Measurements from ENCODE around the gene JARID2. TPM values are rescaled to one million over a fixed set of nuclear protein-coding genes. Genes with fewer than 3 reads are reported as not detected.

JARID2 gene
- polyA plus RNA-seq, 1 of the 3 experiments (the other 2 are of a cell fraction) = 3.4 TPM

- TF ChIP-seq USF1 (IDR thresholded peaks at IDR 0.05; ENCODE audit: borderline replicate concordance, low read depth) = no peak
- no peak for TF ChIP-seq CHD2 (IDR thresholded peaks at IDR 0.05; ENCODE audit: low read length, partially characterized antibody)
- no peak for TF ChIP-seq TAF1 (IDR thresholded peaks at IDR 0.05; ENCODE audit: borderline replicate concordance, low read depth, low read length)
- TF ChIP-seq GATA2 (CRISPR knock-in tag; IDR thresholded peaks at IDR 0.05) = no peak
- no peak for TF ChIP-seq NFIC (IDR thresholded peaks at IDR 0.05; ENCODE audit: borderline replicate concordance)
- TF ChIP-seq YY1 (IDR thresholded peaks at IDR 0.05; ENCODE audit: low read depth) = no peak
- TF ChIP-seq RAD21 (IDR thresholded peaks at IDR 0.05; ENCODE audit: low read length) = no peak
These were observed 23.1 kb downstream of the JARID2 start (continued) for GRCh38 chr6:15269011-15269410.

- H2AFZ ChIP-seq (ENCODE audit: low read depth) = no peak overlapping the region
- peaks cover 17% of the 10 kb centered on the region for H4K20me1 ChIP-seq (ENCODE audit: insufficient read depth)
- peaks cover 66% of the 10 kb centered on the region for H3K79me2 ChIP-seq (ENCODE audit: insufficient read depth)
- no peaks in the 10 kb centered on the region for H3K9me2 ChIP-seq
- no peak overlapping the region for H3K4me3 ChIP-seq (ENCODE audit: low read depth in 2 of 2, low read length in 1 of 2)
- H3K4me2 ChIP-seq = no peak overlapping the region
- CTCF ChIA-PET = interaction anchor here (0.7 kb wide), 1 partner anchor 121 kb away, joined by 3 read pairs; no protein-coding TSS in a partner anchor
- no peaks in the 10 kb centered on the region for H3K36me3 ChIP-seq (replicated peaks in 1 of 2; ENCODE audit: control insufficient read depth in 1 of 2, insufficient read depth in 2 of 2, low read length in 1 of 2)
- no peak overlapping the region for H3K9ac ChIP-seq
- no peak for DNase-seq
- 95% methylated on average over 1 of the region's 1 CpG for WGBS (ENCODE audit: low lambda C conversion rate)
- H3F3A ChIP-seq (replicated peaks; ENCODE audit: insufficient read depth) = no peaks in the 10 kb centered on the region
- no peaks in the 10 kb centered on the region for H3K27me3 ChIP-seq (ENCODE audit: insufficient read depth)
- peaks cover 12 to 46% of the 10 kb centered on the region in 2 experiments; a peak in 2 of 4 replicates for H3K4me1 ChIP-seq (ENCODE audit: control insufficient read depth in 1 of 2, insufficient read depth in 2 of 2, low read depth in 1 of 2, low read length in 1 of 2)
- H3K9me3 ChIP-seq = no peaks in the 10 kb centered on the region
- TF ChIP-seq RAD21 (IDR thresholded peaks at IDR 0.05; ENCODE audit: low read length) = no peak
- TF ChIP-seq RFX5 (IDR thresholded peaks at IDR 0.05; ENCODE audit: low read length) = no peak
- TF ChIP-seq NRF1 (IDR thresholded peaks at IDR 0.05; ENCODE audit: low read depth, low read length) = no peak
- no peak for TF ChIP-seq EZH2phosphoT487 (IDR thresholded peaks at IDR 0.05; ENCODE audit: borderline replicate concordance, low read depth)
- no peak for TF ChIP-seq NFIC (IDR thresholded peaks at IDR 0.05; ENCODE audit: borderline replicate concordance)
- no peak overlapping the region for H3K27ac ChIP-seq (ENCODE audit: low read depth in 2 of 2, low read length in 1 of 2)
- POLR2A ChIA-PET = no interaction called here
These were observed 23.8 kb downstream of the JARID2 start for GRCh38 chr6:15269619-15270018.

GRCh38 chr6:15270402-15270801 is 24.5 kb downstream of the JARID2 start:
- Histone ChIP-seq H2AFZ (ENCODE audit: low read depth) (no peak overlapping the region), H3K36me3 (replicated peaks in 1 of 2; ENCODE audit: control insufficient read depth in 1 of 2, insufficient read depth in 2 of 2, low read length in 1 of 2) (no peaks in the 10 kb centered on the region), H3K4me1 (ENCODE audit: control insufficient read depth in 1 of 2, insufficient read depth in 2 of 2, low read depth in 1 of 2, low read length in 1 of 2) (peaks cover 18 to 45% of the 10 kb centered on the region in 2 experiments; a peak in 3 of 4 replicates), H3K27ac (ENCODE audit: low read depth in 2 of 2, low read length in 1 of 2) (no peak overlapping the region), H4K20me1 (ENCODE audit: insufficient read depth) (peaks cover 19% of the 10 kb centered on the region), H3F3A (replicated peaks; ENCODE audit: insufficient read depth) (no peaks in the 10 kb centered on the region), H3K9me2 (no peaks in the 10 kb centered on the region), H3K79me2 (ENCODE audit: insufficient read depth) (peaks cover 58% of the 10 kb centered on the region), H3K4me2 (no peak overlapping the region), H3K4me3 (ENCODE audit: low read depth in 2 of 2, low read length in 1 of 2) (no peak overlapping the region), H3K9ac (no peak overlapping the region), H3K9me3 (no peaks in the 10 kb centered on the region), H3K27me3 (ENCODE audit: insufficient read depth) (no peaks in the 10 kb centered on the region)
- CTCF ChIA-PET = no interaction called here
- WGBS (ENCODE audit: low lambda C conversion rate) = 95% methylated on average over 2 of the region's 2 CpGs
- no peak for DNase-seq
- POLR2A ChIA-PET = no interaction called here
- no peak for TF ChIP-seq POLR2AphosphoS5 (IDR thresholded peaks at IDR 0.05; ENCODE audit: low read depth, low read length)
- TF ChIP-seq CTCF (IDR thresholded peaks at IDR 0.05) = no peak
- no peak for TF ChIP-seq REST (IDR thresholded peaks at IDR 0.05; ENCODE audit: low read depth, low read length)
- TF ChIP-seq RAD21 (IDR thresholded peaks at IDR 0.05; ENCODE audit: low read length) = no peak
- no peak for TF ChIP-seq SMC3 (IDR thresholded peaks at IDR 0.05; ENCODE audit: low read depth, low read length)
- TF ChIP-seq FOXJ3 (CRISPR knock-in tag; IDR thresholded peaks at IDR 0.05) = no peak
- no peak for TF ChIP-seq USF2 (IDR thresholded peaks at IDR 0.05; ENCODE audit: borderline replicate concordance, low read depth, low read length)
- no peak for TF ChIP-seq EP300 (IDR thresholded peaks at IDR 0.05; ENCODE audit: borderline replicate concordance in 1 of 2, low read depth in 1 of 2, low read length in 1 of 2)
- no peak for TF ChIP-seq IRF3 (IDR thresholded peaks at IDR 0.05; ENCODE audit: low read depth, low read length)

All from SK-N-SH (cell line).